MM.1S (cell line): Measurements from ENCODE around the gene WDFY4.

Source experiments
- DNase-seq: peaks from one replicate; pipeline ENCODE4 v3.0.0-alpha.2; 2015
- H2AFZ ChIP-seq: fragments of 300-600 bp; sonication (generic); 2 replicates; pipeline ENCODE4 v1.6.0; 2016; ENCODE audit warnings: antibody characterized with exemption, low read length
- H3F3A ChIP-seq: fragments of 300-600 bp; sonication (generic); 2 replicates; pipeline ENCODE4 v1.6.1; 2016; ENCODE audit warnings: mild to moderate bottlenecking, antibody characterized with exemption, low read length, moderate library complexity, mixed read lengths; ENCODE audit not compliant: insufficient read depth
- H3K27ac ChIP-seq: fragments of 300-600 bp; sonication (generic); 2 replicates; pipeline ENCODE4 v1.5.1; 2016; ENCODE audit warnings: mild to moderate bottlenecking, low read length
- H3K27me3 ChIP-seq: fragments of 300-600 bp; sonication (generic); replicated peaks from 2 replicates; pipeline ENCODE4 v1.6.0; 2016; ENCODE audit warnings: low read length; ENCODE audit not compliant: insufficient read depth
- H3K36me3 ChIP-seq: fragments of 300-600 bp; sonication (generic); replicated peaks from 2 replicates; pipeline ENCODE4 v1.6.1; 2016; ENCODE audit warnings: mild to moderate bottlenecking, low read length, mixed read lengths; ENCODE audit not compliant: insufficient read depth
- H3K4me1 ChIP-seq: fragments of 300-600 bp; sonication (generic); 2 replicates; pipeline ENCODE4 v1.6.1; 2016; ENCODE audit warnings: low read length, mixed read lengths
- H3K4me2 ChIP-seq: fragments of 300-600 bp; sonication (generic); 2 replicates; pipeline ENCODE4 v1.6.0; 2016; ENCODE audit warnings: low read depth, low read length
- H3K4me3 ChIP-seq: fragments of 300-600 bp; sonication (generic); 2 replicates; pipeline ENCODE4 v1.5.1; 2016; ENCODE audit warnings: low read length, mixed read lengths
- H3K79me2 ChIP-seq: fragments of 300-600 bp; sonication (generic); 2 replicates; pipeline ENCODE4 v1.6.1; 2016; ENCODE audit warnings: mixed run types, low read length, mixed read lengths
- H3K9ac ChIP-seq: fragments of 300-600 bp; sonication (generic); 2 replicates; pipeline ENCODE4 v1.6.1; 2016; ENCODE audit warnings: low read length, mixed read lengths
- H3K9me2 ChIP-seq: fragments of 300-600 bp; sonication (generic); replicated peaks from 2 replicates; pipeline ENCODE4 v1.6.1; 2016; ENCODE audit warnings: mild to moderate bottlenecking, low read length, mixed read lengths; ENCODE audit not compliant: insufficient read depth
- H3K9me3 ChIP-seq: fragments of 300-600 bp; sonication (generic); replicated peaks from 2 replicates; pipeline ENCODE4 v1.6.1; 2016; ENCODE audit warnings: mild to moderate bottlenecking, low read length, mixed read lengths; ENCODE audit not compliant: insufficient read depth
- H4K20me1 ChIP-seq: fragments of 300-600 bp; sonication (generic); 2 replicates; pipeline ENCODE4 v1.6.1; 2016; ENCODE audit warnings: mild to moderate bottlenecking, low read length, moderate library complexity, mixed read lengths; ENCODE audit not compliant: insufficient read depth
- CTCF ChIP-seq: fragments of 300-600 bp; sonication (generic); IDR thresholded peaks from 2 replicates; pipeline ENCODE4 v1.5.1; 2016; ENCODE audit warnings: antibody characterized with exemption, low read length, mixed read lengths
- EZH2 ChIP-seq: fragments of 300-600 bp; sonication (generic); optimal IDR thresholded peaks from 2 replicates; pipeline ENCODE3; 2017; ENCODE audit warnings: low read depth, mild to moderate bottlenecking, antibody characterized with exemption, low read length, mixed read lengths
- EZH2phosphoT487 ChIP-seq: fragments of 300-600 bp; sonication (generic); IDR thresholded peaks from 2 replicates; pipeline ENCODE4 v1.6.1; 2018; ENCODE audit warnings: antibody characterized with exemption, low read length

WDFY4 gene

GRCh38 chr10:48926255-48926654 is 241.6 kb downstream of the WDFY4 start:
- Histone ChIP-seq H3F3A (no peaks in the 10 kb centered on the region), H3K27me3 (no peaks in the 10 kb centered on the region), H3K36me3 (no peaks in the 10 kb centered on the region), H3K9me3 (no peaks in the 10 kb centered on the region), H2AFZ (no peak overlapping the region), H4K20me1 (no peaks in the 10 kb centered on the region), H3K27ac (no peak overlapping the region), H3K4me3 (no peak overlapping the region), H3K9ac (no peak overlapping the region), H3K4me2 (no peak overlapping the region), H3K79me2 (no peaks in the 10 kb centered on the region), H3K4me1 (no peaks in the 10 kb centered on the region), H3K9me2 (no peaks in the 10 kb centered on the region)
- no peak for DNase-seq
- TF ChIP-seq EZH2: no peak
- TF ChIP-seq EZH2phosphoT487: no peak
- no peak for TF ChIP-seq CTCF

DNA sequence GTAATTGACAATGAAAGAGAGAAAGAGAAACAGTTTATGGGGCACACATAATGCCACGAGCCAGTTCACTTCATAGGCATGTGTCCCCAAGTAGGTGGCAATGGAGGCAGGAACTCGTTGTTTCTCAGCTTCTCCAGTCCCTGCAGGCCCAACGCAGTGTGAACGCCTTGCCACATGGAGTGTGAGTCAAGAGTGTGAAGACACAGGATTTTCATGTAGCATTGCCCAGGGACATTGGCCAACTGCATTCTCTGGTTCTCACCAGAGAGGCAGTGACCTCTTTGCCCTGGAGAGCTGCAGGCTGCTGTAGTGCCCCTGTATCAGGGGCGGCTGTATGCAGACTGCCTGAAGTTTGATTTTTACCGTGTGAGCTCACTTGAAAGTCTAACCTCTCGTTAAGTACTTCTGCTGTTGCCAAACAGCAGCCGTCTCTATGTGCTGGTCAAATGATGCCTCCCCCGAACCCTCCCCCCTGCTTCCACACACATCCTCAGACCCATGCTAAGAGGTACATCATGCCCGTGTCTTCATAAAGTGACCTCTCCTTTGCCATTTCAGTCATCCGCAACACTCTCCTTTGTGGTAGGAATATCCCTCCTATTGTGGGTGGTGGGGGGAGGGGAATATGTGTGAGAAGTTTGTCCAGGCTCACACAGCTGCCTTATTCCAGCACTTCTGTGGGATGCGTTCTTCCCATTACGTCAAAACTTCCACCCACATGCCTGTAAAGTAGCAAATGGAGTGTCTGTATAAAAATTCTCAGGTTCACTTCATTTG is 242.3 kb downstream of the WDFY4 start:
- no peaks in the 10 kb centered on the region for H3K4me1 ChIP-seq
- H3K4me2 ChIP-seq: no peak overlapping the region
- no peaks in the 10 kb centered on the region for H3K36me3 ChIP-seq
- no peaks in the 10 kb centered on the region for H3K27me3 ChIP-seq
- no peak overlapping the region for H3K9ac ChIP-seq
- no peaks in the 10 kb centered on the region for H3K79me2 ChIP-seq
- TF ChIP-seq CTCF: no peak
- no peak for TF ChIP-seq EZH2phosphoT487
- no peak for TF ChIP-seq EZH2
- H3K9me2 ChIP-seq: no peaks in the 10 kb centered on the region
- H3K27ac ChIP-seq: no peak overlapping the region
- H3K9me3 ChIP-seq: no peaks in the 10 kb centered on the region
- no peak for DNase-seq
- H3F3A ChIP-seq: no peaks in the 10 kb centered on the region
- no peaks in the 10 kb centered on the region for H4K20me1 ChIP-seq
- no peak overlapping the region for H2AFZ ChIP-seq
- H3K4me3 ChIP-seq: no peak overlapping the region

DNA sequence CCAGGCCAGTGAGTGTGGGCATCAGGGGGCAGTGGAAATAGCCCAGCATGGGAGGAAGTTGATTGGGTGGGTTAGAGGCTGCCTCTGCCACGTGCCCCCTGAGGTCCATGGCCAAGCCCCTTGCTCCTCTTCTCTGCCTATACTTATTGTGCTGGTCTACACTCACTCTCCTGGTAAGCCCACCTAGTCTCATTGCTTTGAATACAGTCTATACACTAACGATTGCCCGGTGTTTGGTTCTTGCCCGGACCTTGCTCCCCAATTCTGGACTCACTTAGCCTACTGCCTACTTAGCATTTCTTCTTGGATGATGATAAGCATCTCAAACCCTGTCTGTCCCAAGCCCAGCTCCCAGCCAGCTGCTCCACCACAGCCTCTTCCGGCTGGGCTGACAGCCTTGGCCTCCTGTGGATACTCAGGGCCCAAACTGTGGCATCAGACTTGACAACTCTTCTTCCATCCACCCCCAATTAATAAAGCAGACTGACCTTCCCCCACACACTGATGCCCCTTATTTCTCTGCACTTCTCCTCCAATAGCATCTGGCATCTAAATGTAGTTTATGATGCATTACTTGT is 244.8 kb downstream of the WDFY4 start:
- no peaks in the 10 kb centered on the region for H3K36me3 ChIP-seq
- DNase-seq: no peak
- no peaks in the 10 kb centered on the region for H3K79me2 ChIP-seq
- no peaks in the 10 kb centered on the region for H3K9me2 ChIP-seq
- no peak overlapping the region for H3K27ac ChIP-seq
- H3K4me2 ChIP-seq: no peak overlapping the region
- H3K4me1 ChIP-seq: no peaks in the 10 kb centered on the region
- TF ChIP-seq EZH2: no peak
- no peak for TF ChIP-seq CTCF
- TF ChIP-seq EZH2phosphoT487: no peak
- H2AFZ ChIP-seq: no peak overlapping the region
- H4K20me1 ChIP-seq: no peaks in the 10 kb centered on the region
- no peaks in the 10 kb centered on the region for H3K9me3 ChIP-seq
- H3K9ac ChIP-seq: no peak overlapping the region
- H3F3A ChIP-seq: no peaks in the 10 kb centered on the region
- H3K4me3 ChIP-seq: no peak overlapping the region
- no peaks in the 10 kb centered on the region for H3K27me3 ChIP-seq
